ENCODE measurements around the gene OR3A3.
"Not testable (repeated sequence)": the region's sequence is repeated elsewhere in the genome, so short reads cannot be mapped to it uniquely, and the experiment has no call there.

OR3A3 gene

DNA sequence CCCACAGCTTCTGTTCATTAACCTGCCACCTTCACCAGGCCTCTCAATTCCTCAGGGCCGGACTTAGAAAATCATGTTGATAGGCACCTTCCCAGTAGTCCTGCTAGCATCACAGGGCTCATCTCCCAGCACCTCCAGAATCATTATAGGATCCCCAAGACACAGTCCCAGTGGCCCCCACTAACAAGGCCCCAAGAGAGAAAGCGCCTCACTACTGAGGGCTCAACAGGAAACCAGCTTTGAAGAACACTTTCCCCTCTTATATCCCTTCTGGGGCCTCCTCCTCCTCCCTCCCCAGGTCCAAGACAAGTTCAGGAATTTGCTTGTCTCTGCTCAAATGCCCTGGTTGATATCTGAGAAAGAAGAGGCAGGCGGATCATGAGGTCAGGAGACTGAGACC lies at the start of gene OR3A3:
TSS of gene OR3A3 (plus strand) at position 301 of the 400 bp plus-strand sequence.
- no peak for DNase-seq

DNA sequence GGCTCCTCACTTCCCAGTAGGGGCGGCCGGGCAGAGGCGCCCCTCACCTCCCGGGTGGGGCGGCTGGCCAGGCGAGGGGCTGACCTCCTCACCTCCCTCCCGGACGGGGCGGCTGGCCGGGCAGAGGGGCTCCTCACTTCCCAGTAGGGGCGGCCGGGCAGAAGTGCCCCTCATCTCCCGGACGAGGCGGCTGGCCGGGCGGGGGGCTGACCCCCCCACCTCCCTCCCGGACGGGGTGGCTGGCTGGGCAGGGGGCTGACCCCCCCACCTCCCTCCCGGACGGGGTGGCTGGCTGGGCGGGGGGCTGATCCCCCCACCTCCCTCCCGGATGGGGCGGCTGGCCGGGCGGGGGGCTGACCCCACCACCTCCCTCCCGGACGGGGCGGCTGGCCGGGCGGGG lies 40.0 kb upstream of the OR3A3 start:
- DNase-seq = not testable (repeated sequence)

DNA sequence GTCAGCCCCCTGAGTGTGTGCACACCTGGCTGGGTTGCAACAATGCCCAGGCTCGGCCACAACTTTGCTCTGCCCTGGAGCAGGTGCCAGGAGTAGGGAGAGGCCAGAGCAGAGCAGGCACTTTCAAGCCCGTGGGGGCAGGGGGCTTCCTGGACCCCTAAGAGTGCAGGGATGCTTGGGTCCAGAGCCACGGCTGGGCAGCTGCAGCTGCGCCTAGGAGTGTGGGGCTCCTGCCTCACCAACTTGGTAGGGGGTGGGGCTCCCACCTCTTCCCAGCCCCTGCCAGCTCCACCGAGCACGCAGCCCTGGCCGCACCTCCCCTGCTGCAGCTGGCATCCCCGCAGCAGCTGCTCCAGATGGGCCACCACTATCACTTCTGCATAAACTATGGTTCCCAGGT lies 32.8 kb upstream of the OR3A3 start:
- DNase-seq = no peak

DNA sequence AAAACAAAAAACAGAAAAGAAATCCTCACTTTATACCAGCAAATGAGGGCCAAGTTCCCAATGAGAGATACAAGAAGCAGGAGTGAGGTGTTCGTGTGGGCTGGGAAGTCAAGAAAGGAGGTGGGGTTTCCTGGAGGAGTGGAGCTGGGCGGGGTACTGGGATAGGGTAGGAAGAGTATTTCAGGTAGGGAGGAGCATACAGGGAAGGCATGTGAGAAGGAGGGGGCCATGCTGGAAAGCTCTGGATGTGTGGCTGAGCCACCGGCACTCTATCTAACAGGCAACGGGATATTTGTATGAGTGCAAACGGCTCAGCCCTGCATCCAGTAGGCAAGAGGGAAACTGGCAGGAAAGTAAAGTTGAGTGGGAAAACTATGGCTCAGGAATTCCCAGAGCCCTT lies 29.2 kb upstream of the OR3A3 start:
- DNase-seq = no peak

DNA sequence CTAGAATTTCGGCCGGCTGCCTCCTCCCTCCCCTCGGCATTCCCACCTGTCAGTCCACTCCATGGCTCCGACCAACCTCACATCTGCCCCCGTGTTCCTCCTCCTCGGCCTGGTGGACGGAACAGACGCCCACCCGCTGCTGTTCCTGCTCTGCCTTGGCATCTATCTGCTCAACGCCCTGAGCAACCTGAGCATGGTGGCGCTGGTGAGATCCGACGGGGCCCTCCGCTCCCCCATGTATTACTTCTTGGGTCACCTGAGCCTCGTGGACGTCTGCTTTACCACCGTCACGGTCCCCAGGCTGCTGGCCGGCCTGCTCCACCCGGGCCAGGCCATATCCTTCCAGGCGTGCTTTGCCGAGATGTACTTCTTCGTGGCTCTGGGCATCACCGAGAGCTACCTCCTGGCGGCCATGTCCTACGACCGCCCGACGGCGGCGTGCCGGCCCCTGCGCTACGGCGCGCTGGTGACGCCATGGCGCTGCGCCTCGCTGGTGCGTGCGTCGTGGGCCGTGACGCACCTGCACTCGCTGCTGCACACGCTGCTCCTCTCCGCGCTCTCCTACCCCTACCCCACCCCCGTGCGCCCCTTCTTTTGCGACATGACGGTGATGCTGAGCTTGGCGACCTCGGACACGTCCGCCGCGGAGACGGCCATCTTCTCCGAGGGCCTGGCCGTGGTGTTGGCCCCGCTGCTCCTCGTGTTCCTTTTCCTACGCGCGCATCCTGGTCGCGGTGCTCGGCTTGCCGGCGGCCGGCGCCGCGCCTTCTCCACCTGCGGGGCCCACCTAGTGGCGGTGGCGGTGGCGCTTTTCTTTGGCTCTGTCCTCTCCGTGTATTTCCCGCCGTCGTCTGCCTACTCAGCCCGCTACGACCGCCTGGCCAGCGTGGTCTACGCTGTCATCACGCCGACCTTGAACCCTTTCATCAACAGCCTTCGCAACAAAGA lies 25.0 kb upstream of the OR3A3 start, which contains the start of gene OR3A2:
TSS of gene OR3A2 (minus strand) at position 440 of the 948 bp plus-strand sequence.
- DNase-seq = no peak

DNA sequence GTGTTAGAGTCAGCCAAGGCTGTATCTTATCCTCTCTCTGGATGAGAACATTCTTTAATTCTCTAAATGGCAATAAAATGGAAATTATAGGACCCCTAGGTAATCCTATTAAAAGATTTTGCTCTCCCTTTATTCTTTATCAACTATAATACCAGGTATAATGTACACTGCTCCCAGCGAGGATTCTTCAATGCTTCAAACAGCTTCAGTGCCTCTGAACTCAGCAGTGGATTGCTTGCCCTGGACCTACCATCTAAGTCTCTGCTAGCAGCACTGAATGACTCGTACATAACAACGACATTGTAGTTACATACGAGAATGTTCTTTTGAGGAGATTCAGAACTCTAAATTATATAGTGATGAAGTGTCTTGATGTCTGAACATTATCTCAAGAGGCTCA lies 21.4 kb upstream of the OR3A3 start:
- no peak for DNase-seq

DNA sequence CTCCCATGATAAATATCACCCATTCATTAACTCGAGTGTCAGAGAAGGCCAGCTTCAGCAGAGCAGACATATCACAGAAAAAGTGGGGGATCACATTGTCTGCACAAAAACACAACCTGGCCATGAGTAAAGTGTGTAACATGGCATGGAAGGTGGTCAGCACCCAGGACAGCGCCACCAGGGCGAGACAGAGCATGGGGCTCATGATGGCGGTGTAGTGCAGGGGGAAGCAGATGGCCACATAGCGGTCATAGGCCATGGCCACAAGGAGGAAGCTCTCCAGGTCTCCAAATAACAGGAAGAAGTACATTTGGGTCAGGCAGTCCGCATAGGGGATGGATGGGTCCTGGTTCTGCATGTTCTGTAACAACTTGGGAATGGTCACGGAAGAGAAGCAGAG lies 13.4 kb upstream of the OR3A3 start:
- not testable (repeated sequence) for DNase-seq

DNA sequence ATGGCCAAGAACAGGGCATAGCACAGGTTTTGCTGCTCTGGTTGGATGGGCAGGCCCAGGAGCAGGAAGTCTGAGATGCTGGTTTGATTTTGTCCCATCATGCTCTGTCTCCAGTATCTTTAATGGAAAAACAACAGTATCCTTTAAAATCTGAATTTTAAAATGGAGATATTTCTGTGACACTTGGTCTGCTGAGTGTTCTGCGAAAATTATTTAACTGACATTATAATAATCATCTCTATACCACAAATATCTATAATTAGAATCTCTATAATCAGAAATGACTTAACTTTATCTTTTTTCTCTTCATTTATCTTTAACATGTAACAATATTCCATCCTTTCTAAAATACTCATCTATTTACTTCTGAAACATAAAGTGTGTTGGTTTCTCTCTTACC lies 12.9 kb upstream of the OR3A3 start, which contains the start of gene OR1E1:
TSS of gene OR1E1 (minus strand) at position 101 of the 400 bp plus-strand sequence. CDS start at position 101, 0 bp downstream.
- DNase-seq = no peak

DNA sequence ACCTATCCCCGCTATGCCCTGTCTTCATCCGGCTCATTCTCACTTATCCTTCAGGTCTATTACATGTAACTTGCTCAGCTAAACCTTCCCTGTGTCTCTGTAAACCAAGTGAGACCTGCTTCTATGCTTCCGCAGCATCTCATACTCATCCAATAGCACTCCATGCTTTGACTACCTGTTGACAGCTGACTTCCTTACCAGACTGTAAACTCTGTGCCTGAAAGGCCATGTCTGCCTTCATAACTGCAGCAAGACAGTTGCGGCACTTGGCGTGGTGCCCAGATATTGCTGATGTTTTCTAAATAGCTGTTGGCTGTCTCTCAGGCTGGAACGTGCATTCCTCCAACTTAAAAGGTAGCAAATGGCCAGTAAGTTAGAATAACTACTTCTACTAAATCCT lies 11.1 kb upstream of the OR3A3 start:
- DNase-seq = no peak

DNA sequence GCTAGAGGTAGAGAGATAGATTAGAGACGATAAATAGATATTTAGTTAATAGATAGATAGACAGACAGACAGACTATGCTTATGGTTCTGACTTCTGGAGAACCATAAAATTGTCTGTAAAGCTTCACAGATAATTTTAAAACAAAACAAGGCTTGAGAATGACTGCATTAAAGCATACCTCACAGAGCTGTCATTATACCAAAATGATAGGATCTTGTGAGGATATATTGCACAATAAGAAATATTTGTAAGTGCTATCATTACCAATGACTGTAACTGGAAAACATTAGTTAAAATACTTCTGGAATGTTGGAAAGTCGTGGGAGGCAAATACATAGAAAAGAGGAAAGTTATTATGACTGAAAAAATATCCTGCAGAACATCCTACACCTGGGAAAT lies 9.4 kb upstream of the OR3A3 start:
- no peak for DNase-seq

DNA sequence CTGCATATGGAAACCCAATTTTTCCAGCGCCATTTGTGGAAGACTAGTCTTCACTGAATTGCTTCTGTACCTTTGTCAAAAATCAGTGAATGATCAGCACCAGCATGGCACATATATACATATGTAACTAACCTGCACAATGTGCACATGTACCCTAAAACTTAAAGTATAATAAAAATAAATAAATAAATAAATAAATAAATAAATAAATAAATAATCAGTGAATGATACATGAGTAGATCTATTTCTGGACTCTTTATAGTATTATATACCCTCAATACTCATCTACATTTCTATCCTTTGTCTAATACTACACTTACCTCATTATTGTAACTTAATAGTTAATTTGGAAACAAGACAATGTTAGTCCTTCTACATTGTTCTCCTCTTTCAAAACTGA lies 7.3 kb upstream of the OR3A3 start:
- DNase-seq = not testable (repeated sequence)

DNA sequence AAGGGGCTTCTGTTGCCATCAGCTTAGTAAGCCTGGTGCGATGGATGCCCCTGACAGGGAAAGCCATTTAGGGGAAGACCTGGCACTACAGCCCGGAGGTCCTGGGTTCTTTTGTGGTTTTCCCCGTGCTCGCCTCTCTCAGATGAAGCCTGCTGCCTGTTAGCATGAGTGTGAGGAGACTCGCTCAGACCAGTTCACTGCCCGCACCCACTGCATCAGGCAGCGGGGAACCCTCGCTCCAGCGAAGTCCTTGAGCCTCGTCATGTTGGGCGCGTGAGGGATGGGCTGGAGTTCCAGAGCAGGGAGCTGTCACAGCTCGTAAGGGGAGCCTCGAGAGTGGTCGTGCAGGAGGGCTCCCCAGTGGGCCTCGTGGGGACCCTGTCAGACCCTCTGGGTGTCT lies 1.0 kb downstream of the OR3A3 start:
- DNase-seq = not testable (repeated sequence)

DNA sequence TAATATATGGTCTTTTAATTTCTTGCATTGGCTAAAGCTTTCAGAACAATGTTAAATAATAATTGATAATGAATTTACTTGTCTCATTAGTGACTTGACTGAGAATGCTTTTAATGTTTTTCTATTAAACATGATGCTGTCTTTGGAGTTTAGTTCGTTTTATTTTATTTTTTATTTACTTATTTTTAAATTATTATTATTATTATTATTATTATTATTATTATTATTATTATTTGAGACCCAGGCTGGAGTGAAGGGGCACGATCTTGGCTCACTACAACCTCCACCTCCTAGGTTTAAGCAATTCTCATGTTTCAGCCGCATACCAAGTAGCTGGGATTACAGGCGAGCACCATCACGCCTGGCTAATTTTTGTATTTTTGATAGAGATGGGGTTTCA lies 4.4 kb downstream of the OR3A3 start:
- DNase-seq = no peak

DNA sequence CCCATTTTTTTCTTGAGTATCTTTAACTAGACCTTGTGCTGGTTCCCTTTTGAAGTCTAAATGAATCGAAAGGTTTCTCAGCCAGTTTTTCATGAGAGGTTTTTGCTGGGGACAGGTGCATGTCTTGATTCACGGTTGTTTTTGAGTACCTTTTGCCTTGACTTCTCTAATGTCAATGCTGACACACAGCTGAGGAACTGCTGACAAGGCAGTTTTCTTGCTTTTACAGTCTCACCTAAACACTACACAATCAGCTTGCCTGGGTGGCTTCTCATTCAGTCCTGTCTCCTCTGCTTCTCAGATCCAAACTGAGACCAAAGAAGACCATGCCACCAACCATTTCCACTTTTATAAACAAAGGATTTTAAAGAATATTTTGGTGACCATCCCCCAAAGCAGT lies 7.1 kb downstream of the OR3A3 start:
- DNase-seq = no peak

DNA sequence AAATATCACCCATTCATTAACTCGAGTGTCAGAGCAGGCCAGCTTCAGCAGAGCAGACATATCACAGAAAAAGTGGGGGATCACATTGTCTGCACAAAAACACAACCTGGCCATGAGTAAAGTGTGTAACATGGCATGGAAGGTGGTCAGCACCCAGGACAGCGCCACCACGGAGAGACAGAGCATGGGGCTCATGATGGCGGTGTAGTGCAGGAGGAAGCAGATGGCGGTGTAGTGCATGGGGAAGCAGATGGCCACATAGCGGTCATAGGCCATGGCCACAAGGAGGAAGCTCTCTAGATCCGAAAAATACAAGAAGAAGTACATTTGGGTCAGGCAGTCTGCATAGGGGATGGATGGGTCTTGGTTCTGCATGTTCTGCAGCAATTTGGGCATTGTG lies 22.0 kb downstream of the OR3A3 start:
- not testable (repeated sequence) for DNase-seq

DNA sequence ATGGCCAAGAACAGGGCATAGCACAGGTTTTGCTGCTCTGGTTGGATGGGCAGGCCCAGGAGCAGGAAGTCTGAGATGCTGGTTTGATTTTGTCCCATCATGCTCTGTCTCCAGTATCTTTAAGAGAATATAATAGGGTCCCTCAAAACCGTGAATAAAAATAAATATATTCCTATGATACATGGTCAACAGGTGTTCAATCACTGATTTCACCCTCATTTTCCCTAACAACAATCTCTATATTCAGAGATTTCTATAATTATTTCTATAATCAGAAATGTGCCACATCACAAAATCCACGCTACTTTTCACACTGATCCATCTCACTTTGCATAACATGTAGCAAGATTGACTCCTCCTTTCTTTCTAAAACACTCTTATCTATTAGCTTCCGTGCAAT lies 22.6 kb downstream of the OR3A3 start, which contains the start of gene OR1E2:
TSS of gene OR1E2 (minus strand) at position 101 of the 400 bp plus-strand sequence. CDS start at position 101, 0 bp downstream.
- no peak for DNase-seq

DNA sequence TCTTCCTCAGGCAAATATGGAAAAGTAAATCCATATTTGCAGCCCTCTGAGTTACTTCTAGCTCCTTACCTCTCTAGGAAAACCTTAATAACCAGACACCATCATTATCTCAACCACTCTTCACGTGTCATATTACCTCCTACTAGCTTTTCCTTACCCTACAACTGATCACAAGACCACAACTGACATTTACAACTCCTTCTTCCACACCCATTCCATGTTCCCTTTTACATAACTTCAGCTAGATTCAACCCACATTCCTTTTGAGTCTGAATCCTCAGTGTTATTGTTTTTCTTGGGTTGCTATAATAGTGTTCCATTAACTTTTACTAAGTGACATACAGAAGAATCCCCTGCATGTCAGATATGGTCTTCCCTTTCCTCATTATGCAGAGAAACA lies 27.2 kb downstream of the OR3A3 start:
- DNase-seq = no peak

DNA sequence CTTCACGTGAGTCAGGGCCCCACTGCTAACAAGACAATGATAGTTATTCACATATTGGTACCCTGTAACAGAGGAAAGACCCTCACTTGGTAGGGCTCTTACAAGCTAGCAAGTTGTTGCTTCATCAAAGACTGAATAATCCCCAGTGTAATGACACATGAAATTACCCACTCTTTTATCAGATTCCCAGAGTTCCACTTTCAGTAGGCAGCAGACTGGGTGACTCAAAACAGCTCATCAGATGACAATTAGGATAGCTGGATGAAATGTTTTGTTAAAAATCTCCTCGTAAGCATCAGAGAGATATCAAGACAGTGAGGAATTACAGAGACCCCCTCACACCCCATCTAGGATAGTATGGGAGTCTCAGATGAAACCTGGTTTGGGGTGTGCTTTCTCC lies 29.3 kb downstream of the OR3A3 start:
- no peak for DNase-seq

DNA sequence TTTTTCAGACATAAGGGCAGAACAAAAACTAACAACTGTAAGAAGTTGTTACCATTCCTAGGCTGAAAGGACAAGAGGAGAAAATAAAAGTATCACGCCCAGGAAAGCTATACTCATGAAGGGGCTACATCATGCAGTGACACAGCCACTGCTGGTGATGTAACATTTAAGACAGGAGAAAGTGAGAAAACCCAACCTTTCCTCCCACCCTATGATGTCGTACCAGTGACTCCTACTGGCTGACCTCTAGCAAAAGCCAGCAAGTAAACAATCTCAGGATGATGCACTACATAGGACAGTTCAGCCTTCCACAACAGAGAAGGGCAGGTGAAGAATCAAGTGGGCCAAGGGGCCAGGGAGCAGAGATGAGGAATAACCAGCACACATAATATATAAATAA lies 36.5 kb downstream of the OR3A3 start:
- peak; percentile 42 for DNase-seq

DNA sequence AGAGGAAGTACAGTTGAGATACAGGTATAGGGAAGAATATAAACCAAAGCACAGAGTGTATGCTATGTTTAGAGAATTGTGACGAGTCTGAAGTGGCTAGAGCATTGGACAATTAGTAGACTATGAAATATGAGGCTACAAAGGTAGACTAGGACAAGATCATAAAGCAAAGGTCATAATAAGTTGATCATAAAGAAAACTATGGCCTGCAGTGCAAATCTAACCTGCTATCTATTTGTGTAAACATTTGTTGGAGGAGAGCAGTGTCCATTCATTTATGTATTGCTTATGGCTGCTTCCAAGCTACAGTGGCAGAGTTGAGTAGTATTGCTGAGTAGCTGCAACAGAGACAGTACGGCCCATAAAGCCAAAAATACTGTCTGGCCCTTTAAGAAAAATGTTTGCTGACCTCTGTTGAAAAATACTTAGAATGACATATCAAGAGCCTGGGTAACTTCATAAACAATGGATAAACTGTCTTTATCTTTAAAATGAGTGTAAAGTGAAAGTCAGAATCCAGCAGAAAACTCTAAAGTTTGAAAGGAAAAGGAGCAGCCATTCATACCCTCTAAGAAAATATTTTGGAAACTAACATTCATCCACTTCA lies 37.0 kb downstream of the OR3A3 start:
- DNase-seq = no peak

DNA sequence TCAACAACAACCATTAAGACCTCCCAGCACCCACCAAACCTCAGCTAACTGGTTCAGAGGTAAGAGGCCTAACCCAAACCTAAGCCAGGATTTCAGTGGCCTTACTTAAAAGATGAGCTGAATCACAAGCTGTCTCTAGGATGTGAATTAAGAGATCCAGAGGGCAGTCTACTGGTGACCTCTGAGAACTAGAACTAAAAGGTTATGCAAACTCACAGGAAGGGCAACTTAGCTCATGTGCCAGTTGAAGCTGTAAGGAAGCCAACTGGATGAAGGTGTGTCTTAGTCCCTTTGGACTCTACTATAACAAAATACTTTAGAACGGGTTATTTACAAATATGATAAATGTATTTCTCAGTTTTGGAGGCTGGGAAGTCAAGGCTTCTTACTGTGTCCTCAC lies 55.2 kb downstream of the OR3A3 start:
- peak; percentile 93 for DNase-seq

DNA sequence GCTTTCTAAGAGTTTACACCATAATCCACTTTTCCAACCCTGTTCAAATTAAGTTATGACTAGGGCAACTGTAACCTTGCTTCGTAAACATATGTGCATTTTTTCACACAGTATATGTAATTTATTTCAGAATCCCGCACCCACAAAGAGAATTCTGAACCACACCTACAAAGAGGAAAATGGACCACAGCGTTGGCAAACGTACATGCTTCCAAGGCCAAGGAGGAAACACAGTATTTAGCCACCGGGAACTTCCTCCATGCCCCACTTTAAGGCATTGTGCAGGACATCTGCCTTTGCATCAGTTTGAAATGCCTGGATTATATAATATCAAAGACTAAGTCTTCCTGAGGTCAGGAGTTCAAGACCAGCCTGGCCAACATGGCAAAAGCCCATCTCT lies 58.4 kb downstream of the OR3A3 start:
- DNase-seq = no peak

DNA sequence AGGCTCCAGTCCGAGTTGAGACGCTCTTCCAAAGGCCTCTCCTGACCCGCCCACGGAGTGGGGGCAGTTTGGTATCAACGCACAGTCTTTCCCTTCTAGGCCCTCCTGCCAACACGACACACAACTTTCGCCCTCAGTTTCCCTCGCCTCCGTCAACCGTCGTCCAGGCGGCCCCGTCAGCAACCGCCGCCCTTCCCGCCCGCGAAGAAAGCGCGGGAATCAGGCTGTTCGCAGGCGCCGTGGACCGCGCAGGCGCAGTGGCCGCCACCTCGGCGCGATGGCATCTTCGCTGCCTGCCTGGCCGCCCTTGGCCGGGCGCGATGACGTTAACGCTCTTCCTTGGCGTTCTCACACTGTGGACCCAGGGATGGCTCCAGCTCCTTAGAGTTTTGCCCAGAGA lies 60.4 kb downstream of the OR3A3 start, which contains the start of gene SPATA22:
TSS of gene SPATA22 (minus strand) at position 221 of the 400 bp plus-strand sequence. CDS start 2,494 bp downstream, outside the sequence.
- no peak for DNase-seq

DNA sequence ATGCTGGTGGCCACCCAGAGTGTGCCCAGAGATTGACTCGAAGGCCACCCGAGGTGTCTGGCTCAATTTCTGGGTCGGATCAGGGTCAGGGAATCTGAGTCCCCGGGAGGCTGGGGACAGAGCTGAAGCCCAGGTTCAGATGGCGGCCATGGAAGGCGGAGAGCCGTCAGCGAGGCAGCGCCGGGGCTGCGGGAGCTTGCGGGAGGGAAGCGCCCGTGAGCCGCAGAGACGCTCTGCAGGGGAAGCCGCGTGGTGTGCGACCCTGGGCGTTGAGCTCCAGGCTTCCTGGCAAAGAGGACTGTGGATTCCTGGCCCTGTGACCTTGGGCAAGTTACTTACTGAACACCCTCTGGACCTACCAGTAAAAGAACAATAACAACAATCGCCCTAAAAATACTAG lies 61.0 kb downstream of the OR3A3 start:
- no peak for DNase-seq
